HPDE6-E6E7 (cell line): ENCODE measurements around the gene CLASP1.
"Not testable (repeated sequence)": the region's sequence is repeated elsewhere in the genome, so short reads cannot be mapped to it uniquely, and the experiment has no call there.

Source experiments
- DNase-seq: peaks from one replicate; pipeline ENCODE4 v3.0.0; 2011; ENCODE audit warnings: missing footprints; ENCODE audit errors: extremely low spot score

Gene CLASP1

GRCh38 chr2:121662656-121663055, 13.4 kb upstream of the CLASP1 start:
- DNase-seq = no peak

GRCh38 chr2:121659933-121660332, 10.7 kb upstream of the CLASP1 start:
- no peak for DNase-seq

DNA sequence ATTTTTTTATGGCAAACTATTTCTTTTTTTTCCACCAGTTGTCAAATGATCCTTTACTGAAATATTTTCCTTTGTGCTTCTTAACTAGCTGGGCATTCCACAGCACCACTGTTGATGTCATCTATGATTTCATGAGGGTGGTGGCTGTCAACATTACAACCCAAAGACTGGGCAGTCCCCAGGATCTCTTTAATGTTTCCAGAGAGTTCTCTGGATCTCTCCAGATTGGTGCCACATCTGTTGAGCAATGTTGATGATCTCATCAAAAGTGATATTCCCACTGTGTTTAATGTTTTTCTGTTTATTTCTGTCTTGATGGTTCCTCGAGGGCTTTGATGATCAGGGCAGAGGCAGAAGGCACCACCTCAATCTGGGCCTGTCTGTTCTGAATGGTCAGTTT, 9.1 kb upstream of the CLASP1 start:
- DNase-seq = not testable (repeated sequence)

- DNase-seq = no peak
Observed at GRCh38 chr2:121653035-121653434, 3.8 kb upstream of the CLASP1 start.

DNA sequence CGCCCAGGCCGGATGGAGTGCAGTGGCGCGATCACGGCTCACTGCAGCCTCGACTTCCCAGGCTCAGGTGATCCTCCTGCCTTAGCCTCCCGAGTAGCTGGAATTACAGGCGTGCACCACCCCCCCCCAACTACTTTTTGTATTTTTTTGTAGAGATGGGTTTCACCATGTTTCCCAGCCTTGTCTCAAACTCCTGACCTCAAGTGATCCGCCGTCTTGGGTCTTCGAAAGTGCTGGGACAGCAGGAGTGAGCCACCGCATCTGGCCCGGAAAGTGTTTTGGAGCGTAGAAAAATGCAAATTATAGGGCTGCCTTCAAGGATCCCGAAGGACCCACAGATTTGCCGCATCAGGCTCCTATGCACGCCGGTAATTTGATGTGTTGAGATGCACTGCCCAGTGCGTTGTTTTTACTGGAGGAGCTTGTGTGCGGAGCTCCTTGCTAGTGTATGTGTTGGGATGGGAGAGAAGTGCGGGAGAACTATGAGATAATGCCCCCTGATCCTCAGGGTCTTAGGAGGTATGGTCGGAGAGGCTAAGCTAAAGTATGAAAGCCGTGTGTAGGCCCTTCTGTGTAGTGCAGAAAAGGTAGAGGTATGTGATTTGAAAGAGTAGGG, 1.2 kb upstream of the CLASP1 start:
- no peak for DNase-seq

GRCh38 chr2:121649596-121650314, 493 bp upstream of the CLASP1 start:
- DNase-seq = peak; percentile 68

DNA sequence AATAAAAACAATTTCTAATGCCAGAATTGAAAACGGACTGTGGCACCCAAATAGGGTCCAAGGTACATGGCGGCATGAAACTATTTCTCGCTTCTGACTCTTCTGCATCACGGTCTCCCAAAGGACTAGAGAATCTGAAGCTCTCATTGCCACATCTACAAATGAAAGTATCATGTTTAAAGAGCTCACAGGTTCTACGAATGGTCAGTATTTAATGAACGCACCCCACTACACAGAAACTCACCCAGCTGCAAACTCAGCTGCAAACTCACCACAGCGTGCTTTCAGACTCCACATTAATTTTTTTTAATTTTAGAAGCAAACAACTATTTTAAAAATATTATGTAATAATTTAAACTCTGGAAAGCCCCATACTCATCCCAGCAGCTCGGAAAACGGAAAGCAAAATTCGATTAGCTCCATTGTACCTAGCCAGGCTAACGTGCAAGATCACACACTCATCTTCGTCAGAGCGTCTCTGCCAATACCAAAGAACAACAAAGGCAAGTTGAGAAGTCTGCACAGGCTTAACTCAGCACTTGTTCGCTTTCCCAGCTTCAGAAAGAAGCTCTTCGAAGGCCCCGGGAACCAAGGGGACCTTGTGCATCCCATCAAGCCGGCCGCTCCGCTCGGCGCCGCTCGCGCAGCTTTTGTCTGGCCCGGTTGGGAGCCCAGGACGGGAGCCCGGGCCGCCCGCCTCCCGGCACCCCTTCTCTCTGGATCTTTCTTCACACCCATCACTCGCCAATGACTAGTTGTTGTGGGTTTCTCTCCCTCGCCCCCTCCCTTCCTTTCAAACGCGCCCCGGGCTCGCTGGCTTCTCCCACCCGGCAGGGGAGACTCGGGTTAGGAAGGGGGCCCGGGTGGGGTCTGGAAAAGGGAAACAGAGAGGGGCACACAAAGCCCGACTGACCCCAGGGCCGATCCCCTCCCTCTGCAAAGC, 785 bp downstream of the CLASP1 start:
- DNase-seq = no peak

- DNase-seq = no peak
Observed at GRCh38 chr2:121647396-121647795, 1.9 kb downstream of the CLASP1 start.

GRCh38 chr2:121644715-121645114, 4.5 kb downstream of the CLASP1 start:
- no peak for DNase-seq

- DNase-seq = no peak
Observed at GRCh38 chr2:121643877-121644276, 5.4 kb downstream of the CLASP1 start.

- DNase-seq = no peak
Observed at GRCh38 chr2:121640380-121641316, 8.6 kb downstream of the CLASP1 start.

DNA sequence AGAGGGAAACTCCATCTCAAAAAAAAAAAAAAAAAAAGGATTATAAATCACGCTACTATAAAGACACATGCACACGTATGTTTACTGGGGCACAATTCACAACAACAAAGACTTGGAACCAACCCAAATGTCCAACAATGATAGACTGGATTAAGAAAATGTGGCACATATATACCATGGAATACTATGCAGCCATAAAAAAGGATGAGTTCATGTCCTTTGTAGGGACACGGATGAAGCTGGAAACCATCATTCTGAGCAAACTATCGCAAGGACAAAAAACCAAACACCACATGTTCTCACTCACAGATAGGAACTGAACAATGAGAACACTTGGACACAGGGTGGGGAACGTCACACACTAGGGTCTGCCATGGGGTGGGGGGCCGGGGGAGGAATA, 9.4 kb downstream of the CLASP1 start:
- DNase-seq = not testable (repeated sequence)

GRCh38 chr2:121638333-121638732, 10.9 kb downstream of the CLASP1 start:
- DNase-seq = no peak

GRCh38 chr2:121635371-121635770, 13.9 kb downstream of the CLASP1 start:
- DNase-seq = no peak

DNA sequence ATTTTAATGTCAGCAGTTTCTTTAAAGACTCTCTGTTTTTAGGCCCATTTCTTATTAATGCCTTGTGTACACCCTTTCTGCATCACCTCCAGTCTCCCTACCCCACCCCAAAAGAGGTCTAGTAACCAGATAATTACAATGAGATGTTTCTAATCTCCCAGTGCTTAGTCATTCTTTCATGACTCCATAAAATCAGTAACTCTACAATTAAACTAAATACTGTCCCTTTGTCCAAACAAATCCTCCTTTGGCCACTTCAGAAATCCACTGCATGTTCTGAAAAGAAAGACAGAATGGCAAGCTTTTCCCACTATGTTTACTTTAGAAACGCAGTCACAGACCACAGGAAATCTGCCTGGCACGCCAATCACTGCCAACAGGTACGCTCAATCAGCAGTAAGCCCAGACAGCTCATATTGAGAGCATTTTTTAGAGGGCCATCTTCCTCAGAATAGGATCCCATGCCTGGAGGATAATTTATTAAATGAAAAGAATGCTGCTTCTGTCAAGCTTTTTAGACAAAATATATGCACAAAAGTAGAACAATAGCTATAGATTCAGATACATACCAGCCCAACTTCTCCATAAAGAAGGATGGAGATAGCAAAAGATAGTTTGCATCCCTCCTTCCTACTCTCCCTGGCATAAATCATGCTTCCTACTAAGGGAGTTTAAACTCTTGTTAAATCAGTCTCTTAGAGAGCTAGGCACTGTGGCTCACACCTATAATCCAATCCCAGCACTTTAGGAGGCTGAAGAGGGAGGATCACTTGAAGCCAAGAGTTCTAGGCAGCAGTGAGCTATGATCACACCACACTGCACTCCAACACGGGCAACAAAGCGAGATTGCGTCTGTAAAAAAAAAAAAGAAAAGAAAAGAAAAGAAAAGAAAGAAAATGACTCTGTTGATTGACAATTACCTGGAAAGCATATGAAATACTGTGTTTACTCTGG, 14.6 kb downstream of the CLASP1 start:
- peak; percentile 49 for DNase-seq

- DNase-seq = no peak
Observed at GRCh38 chr2:121633463-121633862, 15.8 kb downstream of the CLASP1 start.

DNA sequence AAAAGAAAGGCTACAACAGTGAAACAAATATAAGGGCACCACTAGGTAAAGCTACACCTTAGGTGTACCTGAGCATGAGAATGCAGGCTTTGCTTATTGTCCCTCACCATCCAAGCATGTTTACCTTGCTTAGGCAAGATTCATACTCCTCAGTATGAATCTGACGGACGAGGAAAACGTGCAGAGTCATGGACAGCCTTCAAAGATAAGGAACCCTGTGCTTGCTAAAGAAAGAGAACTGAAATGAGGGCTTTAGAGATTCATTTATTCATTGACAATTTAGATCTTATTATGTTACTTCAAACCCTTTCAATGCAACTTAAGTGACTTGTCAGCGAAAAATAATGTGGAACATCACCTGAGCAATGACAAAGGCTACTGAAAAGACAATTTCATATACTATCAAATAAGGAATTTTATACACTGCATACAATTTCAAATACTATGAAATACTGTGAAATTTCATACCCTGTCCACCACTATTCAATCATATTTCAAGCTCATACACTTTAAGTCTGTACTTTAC, 21.7 kb downstream of the CLASP1 start:
- DNase-seq = no peak

- DNase-seq = no peak
Observed at GRCh38 chr2:121626777-121627524, 22.3 kb downstream of the CLASP1 start.

DNA sequence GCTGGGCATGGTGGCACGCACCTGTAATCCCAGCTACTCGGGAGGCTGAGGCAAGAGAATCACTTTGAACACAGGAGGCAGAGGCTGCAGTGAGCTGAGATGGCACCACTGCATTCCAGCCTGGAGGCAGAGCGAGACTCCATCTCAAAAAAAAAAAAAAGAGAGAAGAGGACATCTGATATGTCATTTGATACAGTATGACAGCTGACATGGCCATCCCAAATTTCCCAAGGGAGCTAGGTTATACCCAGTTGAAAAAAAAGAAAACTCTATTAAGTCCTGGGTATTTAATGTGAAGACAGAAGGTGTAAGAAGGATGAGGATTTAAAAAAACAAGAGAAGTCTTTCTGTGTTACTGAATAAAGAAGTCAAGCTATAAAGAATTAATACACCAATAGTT, 23.3 kb downstream of the CLASP1 start:
- DNase-seq = no peak
